GM03348 (cell line): ENCODE results near the gene TMEM126A.

Experiments used
- DNase-seq: peaks from one replicate; pipeline ENCODE4 v3.0.0; 2012; ENCODE audit warnings: low spot score

The TMEM126A gene

GRCh38 chr11:85695546-85695945 lies 47.8 kb downstream of the TMEM126A start:
- DNase-seq: no peak

GRCh38 chr11:85697747-85698146 lies 50.0 kb downstream of the TMEM126A start:
- no peak for DNase-seq

DNA sequence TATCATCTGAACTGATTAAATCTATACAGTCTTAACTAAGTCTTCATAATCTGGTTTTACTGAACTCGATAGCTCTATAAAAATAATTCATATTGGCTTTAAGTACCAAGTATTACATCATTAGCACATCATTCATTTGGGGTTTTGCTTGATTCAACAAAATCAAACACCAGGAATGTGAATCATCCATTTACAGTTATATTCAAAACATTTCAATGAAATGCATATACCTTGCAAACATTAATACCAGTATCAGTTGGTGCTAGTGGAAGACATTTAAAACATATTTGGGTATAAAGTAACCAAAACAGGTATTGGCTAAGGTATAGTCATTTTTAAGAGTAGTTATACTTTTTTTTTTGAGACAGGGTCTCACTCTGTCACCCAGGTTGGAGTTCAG lies 50.4 kb downstream of the TMEM126A start:
- no peak for DNase-seq

DNA sequence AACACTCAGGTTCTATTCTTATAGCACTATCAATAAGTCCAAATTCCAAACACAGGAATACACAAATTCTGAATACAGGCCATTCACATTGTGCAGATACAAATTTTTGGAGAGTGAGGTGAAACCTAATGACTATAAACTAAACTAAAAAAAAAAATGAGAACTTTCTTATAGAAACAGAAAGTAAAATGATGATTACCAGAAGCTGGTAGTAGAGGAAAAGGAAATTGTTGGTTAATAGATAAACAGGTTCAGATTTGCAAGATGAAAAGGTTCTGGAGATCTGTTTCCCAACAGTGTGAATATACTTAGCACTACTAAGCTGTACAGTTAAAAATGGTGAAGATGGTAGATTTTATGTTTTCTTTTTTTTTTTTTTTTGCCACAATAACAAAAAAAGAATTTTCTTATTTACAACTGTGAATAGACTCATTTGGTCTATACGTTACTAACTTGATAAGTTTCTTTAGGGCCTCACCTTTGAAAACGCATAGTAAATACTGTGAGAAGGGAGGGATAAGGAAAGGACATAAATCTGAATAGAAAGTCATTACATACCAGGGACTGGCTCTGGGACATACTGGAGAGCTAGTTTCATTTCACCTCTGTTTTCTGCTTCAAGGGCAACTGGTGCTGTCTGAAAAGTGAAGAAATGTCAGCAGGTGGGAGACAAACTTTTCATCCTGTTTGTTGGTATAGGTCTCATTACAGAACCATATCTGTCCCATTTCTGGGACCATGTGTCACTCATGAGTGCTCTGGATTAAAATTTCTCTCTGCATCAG lies 52.4 kb downstream of the TMEM126A start:
- DNase-seq: no peak

DNA sequence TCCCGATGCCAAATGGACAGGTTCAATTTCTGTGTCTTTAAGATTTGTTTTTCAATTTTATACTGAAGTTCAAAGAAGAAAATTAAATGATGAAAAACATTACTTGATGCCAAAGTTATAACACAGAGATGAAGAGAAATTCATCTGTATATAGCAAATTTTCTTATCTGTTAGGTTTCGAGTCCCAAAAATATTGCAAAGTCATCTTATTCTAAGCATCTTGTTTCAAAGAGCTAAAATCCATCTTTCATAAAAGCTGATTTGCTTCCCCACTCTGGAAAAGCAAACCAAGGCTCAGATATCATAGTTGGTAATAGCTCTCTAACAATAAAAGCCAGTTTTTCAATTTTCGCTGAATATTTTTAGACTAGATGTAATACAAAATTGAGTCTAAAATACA lies 57.2 kb downstream of the TMEM126A start:
- no peak for DNase-seq

DNA sequence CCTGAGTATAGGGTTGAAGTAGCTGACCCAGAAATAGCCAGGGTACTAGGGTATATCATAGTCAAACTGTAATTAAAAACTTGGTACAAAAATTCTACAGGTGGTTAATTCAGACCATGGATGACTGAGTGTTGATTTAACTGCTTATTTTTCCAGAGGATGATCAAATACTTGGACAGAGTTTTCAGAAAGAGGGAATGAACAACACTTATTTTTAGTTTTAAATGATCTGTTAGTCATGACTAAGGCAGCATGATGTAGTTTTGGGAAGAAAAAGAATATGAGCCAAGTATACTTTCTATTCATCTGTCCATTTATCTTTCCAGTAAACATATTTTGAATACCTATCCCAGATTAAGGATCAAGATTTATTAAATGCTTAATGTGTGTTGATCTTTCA lies 58.0 kb downstream of the TMEM126A start:
- peak; percentile 33 for DNase-seq
